ENCODE results near the gene RGP1.

The RGP1 gene

GRCh38 chr9:35723908-35724307, 25.2 kb upstream of the RGP1 start:
- FAIRE-seq = no peak

GRCh38 chr9:35725362-35725761, 23.7 kb upstream of the RGP1 start:
- FAIRE-seq = no peak

- FAIRE-seq = no peak
Observed at GRCh38 chr9:35726931-35727330, 22.2 kb upstream of the RGP1 start.

- no peak for FAIRE-seq
Observed at GRCh38 chr9:35727676-35728040, 21.4 kb upstream of the RGP1 start.

GRCh38 chr9:35728041-35728971, 20.8 kb upstream of the RGP1 start:
- no peak for FAIRE-seq

- FAIRE-seq = no peak
Observed at GRCh38 chr9:35729101-35729500, 20.0 kb upstream of the RGP1 start.

GRCh38 chr9:35729700-35730485, 19.2 kb upstream of the RGP1 start:
- FAIRE-seq = no peak

- no peak for FAIRE-seq
Observed at GRCh38 chr9:35730486-35730854, 18.6 kb upstream of the RGP1 start.

GRCh38 chr9:35731415-35732184, 17.5 kb upstream of the RGP1 start:
- FAIRE-seq = no peak

GRCh38 chr9:35732185-35732799, 16.8 kb upstream of the RGP1 start, which contains the start of the genes CREB3 and TLN1:
Gene CREB3, plus strand, starts transcription at chr9:35732666. Its CDS starts 107 bp downstream, at chr9:35732773.
Gene TLN1, minus strand, starts transcription at chr9:35732195. Its CDS starts 6,501 bp downstream, at chr9:35725694.
- FAIRE-seq = peak; percentile 89

- no peak for FAIRE-seq
Observed at GRCh38 chr9:35732800-35733541, 16.1 kb upstream of the RGP1 start.

GRCh38 chr9:35734096-35734495, 15.0 kb upstream of the RGP1 start:
- no peak for FAIRE-seq

- no peak for FAIRE-seq
Observed at GRCh38 chr9:35736201-35736633, 12.9 kb upstream of the RGP1 start.

- no peak for FAIRE-seq
Observed at GRCh38 chr9:35737143-35737542, 11.9 kb upstream of the RGP1 start.

- FAIRE-seq = no peak
Observed at GRCh38 chr9:35738186-35738585, 10.9 kb upstream of the RGP1 start.

- FAIRE-seq = no peak
Observed at GRCh38 chr9:35738924-35739323, 10.2 kb upstream of the RGP1 start.

GRCh38 chr9:35740243-35740642, 8.8 kb upstream of the RGP1 start:
- FAIRE-seq = no peak

GRCh38 chr9:35741740-35742139, 7.3 kb upstream of the RGP1 start:
- FAIRE-seq = no peak

- FAIRE-seq = no peak
Observed at GRCh38 chr9:35743452-35743851, 5.6 kb upstream of the RGP1 start.

- FAIRE-seq = no peak
Observed at GRCh38 chr9:35743880-35744518, 5.1 kb upstream of the RGP1 start.

- no peak for FAIRE-seq
Observed at GRCh38 chr9:35745569-35745968, 3.5 kb upstream of the RGP1 start.
